Measurements from ENCODE around the gene DOCK9.
A peak's percentile ranks its signal among the peaks of the same experiment; 100 is the strongest.

DOCK9 gene

DNA sequence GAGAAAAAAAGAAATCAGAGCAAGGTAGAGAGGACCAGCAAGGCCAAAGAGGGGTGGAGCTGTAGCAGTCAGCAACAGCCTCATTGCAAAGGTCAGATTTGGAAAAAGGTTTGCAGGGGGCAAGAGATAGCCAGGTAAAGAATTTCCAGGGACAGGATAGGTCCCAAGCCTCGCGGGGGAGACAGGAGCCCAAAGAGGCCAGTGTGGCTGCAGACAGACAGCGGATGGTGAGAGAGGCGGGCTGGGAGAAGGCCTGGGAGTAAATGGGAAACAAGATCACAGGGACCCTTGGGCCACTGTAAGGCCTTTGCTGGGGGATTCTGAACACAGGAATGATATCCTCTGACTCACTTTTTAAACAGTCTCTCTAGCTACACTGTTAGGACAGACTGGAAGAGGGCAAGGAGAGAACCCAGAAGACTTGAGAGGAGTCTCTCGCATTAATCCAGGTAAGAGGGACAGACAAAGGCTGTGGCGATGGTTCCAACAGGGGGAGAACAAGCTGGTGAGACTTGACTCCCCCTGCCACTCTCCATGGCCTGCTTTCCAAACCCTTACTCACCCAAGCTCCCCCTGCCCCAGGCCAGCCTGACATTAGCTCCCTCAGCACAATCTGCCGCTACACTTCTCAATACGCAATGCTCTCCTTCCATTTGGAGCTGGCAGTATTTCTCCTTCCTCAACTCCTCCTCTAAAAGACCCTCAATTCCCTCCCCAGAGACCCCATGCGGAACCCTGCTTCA is 31.8 kb downstream of the DOCK9 start:
- DNase-seq (ENCODE audit: low read depth), result no peak

DNA sequence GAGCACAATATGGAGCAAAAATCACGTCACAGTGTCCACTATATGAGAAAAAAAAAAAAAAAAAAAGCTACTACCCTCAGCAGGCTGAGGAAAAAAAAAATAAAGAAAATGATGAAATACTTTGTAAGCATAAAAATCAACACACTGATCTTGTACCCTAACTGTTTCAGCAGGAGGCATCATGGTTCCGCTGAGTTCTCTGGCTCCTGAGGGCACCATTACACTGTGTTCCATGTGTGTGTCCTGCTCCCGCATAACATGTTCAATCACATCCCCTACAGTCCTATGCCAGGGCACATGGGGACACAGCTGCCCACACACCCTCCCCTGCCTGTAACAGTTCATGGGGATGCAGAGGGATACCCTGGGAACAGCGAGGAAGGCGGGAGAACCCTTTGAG is 33.5 kb downstream of the DOCK9 start:
- DNase-seq (ENCODE audit: low read depth), result no peak

- peak; percentile 24 for DNase-seq (ENCODE audit: low read depth)
Observed at GRCh38 chr13:98942997-98943396, 34.9 kb downstream of the DOCK9 start.

- DNase-seq (ENCODE audit: low read depth), result no peak
Observed at GRCh38 chr13:98942485-98942884, 35.4 kb downstream of the DOCK9 start.

DNA sequence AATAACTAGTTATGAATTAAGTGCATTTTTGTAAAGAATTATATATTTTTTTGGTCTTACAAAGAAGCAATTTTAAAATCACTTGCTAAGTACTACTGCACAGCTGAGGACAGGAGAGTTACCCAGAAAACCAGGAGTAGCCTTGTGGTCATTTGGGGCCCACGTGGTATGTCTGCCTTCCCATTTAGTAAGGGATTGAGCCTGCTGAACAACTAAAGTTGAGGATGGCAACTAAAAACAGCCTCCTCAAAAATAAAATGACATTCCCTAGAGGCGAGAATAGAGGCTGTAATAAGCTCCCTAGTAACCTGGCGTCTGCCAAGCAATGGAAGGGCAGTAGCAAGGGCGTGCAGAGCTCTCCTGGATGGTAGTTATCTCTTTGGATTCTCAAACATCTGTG is 36.3 kb downstream of the DOCK9 start:
- no peak for DNase-seq (ENCODE audit: low read depth)

- no peak for DNase-seq (ENCODE audit: low read depth)
Observed at GRCh38 chr13:98941126-98941525, 36.7 kb downstream of the DOCK9 start.

DNA sequence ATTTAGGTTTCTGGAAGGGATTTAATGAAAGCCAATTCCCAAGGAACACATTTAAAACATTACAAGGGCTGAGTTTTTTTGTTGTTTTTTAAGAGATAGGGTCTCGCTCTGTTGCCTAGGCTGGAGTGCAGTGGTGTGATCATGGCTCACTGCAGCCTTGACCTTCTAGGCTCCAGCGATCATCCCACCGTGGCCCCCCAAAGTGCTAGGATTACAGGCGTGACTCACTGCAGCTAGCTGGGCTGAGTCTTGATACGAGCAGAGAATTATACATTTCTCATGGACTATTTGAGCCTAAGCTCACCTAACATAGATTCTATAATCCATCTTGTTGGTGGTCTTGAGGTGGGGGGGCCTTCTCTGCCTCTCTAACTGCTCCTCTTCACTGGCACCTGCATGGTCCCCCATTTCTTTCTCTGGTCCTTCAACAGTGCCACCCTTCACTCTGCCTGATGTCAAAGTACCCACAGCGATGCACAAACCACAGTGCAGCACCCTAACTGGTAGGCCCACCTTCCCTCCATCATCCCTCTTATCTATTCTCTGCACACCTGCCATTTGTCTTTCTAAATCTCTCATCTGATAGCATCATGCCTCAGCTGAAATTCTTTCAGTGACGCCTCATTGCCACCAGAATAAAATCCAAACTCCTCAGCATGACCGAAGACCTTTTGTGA is 37.4 kb downstream of the DOCK9 start:
- DNase-seq (ENCODE audit: low read depth), result no peak

DNA sequence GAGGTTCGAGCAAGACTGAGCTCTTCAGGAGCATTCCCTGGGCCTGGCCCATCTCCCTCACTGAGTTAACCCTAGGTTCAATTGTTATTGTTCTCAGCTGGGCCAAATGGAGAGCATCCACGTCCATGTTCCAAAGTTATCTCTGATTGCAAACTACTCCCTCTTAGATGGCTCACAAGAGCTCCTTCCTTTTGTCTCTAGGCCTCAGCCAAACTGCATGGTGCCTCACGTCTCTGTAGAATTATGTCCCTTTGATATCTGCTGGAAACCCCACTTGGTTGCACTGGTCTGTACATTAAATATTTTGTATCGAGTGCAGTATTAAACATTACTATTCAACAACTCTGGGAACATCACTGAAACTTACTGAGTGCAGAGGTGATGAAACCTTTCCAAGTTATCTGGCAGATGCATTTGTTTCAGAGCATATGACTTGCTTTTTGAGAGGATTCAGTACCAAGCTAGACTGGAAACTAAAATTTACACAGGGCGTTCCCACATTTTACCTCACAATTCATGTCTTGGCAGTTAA is 38.1 kb downstream of the DOCK9 start:
- no peak for DNase-seq (ENCODE audit: low read depth)

- no peak for DNase-seq (ENCODE audit: low read depth)
Observed at GRCh38 chr13:98938801-98939200, 39.1 kb downstream of the DOCK9 start.

- peak; percentile 77 for DNase-seq (ENCODE audit: low read depth)
Observed at GRCh38 chr13:98937911-98938381, 39.9 kb downstream of the DOCK9 start.

DNA sequence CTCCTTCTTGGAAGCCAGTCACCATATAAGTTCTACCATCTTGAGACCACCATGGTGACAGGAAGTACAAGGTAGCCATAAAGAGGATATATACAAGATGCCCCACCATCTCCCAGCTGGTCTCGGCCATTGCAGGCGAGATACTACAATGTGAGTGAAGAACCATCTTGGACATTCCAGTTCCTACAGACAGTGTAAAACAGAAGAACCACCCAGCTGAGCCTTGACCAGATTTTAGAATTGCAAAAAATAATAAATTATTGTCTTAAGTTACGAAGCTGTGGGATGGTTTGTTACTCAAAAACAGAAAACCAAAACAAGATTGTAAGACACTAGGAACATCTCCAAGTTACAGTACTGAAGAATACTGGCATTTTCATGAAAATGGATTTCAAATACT is 43.6 kb downstream of the DOCK9 start:
- DNase-seq (ENCODE audit: low read depth), result no peak

- no peak for DNase-seq (ENCODE audit: low read depth)
Observed at GRCh38 chr13:98930151-98930591, 47.7 kb downstream of the DOCK9 start.

DNA sequence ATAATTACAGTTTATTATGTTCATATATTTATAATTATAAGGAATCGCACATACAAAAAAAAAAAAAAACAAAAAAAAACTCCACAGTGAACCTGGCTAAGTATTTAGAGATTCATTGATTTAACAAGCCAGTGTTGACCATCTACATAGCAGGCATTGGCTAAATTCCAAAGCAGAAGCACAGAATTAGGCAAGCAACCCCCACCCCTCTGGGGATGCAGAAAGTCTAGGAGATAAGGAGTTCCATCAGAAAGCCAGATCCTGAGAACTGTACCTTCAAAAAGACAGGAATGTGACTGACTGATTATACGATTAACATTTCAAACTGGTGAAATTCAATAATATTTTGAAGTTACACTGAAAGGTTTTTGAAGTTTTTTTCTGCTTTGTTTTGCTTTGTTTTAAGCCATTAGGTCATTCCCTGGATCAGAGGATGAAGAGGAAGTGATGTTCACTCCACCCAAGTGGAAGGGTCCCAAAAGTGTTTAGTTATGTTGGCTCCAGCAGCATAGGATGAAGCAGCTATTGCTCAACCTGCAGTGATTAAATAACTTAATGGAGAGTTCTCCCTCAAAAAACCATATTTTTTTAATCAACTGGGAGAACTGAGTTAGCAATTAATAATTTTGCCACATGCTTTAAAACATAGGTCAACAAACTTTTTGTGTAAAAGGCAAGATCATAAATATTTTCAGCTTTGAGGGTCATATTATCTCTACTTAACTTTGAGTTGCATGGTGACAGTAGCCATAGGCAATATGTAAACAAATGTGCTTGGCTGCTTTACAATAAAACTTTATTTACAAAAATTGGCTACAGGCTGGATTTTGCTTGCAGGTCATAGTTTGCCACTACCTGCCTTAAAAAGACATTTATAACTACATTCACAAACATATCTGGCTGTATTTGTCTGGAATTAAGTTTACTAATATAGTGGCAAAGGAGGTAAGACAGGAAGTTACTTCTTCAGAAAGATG is 49.6 kb downstream of the DOCK9 start:
- DNase-seq (ENCODE audit: low read depth), result peak; percentile 77

DNA sequence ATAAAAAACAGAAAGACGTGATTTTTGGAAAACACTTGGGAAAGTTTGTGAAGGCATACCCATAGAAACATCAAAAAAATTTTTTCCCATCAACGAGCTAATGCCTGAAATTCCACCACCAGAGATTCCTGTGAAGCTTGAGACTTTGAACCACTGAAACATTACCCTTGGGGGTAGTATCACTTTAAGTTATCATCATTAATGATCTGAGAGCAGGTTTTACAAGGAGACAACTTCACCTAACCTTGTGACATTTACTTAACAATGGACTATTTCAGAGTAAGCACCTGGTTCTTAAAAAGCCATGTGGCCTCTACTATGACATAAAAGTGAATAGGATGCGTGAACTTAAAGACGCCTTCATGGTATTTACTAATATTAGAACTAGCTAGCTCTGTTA is 51.9 kb downstream of the DOCK9 start:
- DNase-seq (ENCODE audit: low read depth), result no peak

DNA sequence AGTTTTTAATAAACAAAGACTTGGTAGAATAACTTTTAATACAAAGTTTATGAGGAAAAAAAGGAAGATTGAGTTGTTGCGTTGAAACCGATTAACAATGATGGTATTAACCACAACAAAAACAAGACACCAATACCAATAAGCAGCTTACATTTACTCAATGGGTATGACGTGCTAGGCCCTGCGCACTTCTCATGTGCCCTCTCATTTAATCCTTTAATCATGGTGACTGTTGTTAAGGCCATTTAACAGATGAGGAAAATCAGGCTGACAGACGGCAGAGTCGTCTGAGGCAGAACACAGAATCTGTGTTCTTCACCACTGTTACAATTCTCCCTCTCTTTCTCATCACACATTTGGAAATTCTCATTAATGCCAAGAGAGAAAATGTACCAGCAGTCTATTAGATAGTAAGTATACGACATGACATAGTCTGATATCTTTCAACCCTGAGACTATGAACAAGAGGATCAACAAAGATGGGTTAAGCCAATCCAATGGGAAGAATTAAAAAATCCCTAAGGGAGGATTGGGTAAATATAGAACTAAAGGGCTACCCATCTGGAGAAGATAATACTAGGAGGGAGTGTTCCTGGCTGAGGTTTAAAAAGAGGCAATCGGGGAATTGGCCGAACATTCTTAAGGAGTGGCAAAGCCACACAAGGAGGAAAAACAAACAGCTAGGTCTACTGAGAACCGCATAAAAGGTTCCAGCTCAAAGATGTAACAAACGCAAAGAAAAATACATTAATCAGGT is 54.0 kb downstream of the DOCK9 start:
- no peak for DNase-seq (ENCODE audit: low read depth)

DNA sequence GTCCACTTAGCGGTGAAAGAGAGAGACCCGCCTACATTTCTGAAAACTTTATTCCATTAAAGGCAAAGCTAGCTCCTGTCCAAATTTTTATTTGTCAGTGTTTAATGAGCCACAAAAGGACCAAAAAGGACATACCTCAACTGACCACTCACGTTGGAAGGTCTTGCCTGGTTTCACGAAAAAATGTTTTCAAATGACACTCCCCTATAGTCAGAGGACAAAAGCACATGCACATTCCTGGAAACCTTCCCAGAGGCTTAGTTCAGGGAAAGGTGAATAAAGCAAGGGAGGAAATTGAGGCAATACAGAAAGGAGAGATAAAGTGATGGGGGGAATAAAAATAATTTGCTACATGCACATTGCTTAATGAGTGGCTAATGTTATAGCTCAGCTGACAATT is 55.6 kb downstream of the DOCK9 start:
- peak; percentile 25 for DNase-seq (ENCODE audit: low read depth)

DNA sequence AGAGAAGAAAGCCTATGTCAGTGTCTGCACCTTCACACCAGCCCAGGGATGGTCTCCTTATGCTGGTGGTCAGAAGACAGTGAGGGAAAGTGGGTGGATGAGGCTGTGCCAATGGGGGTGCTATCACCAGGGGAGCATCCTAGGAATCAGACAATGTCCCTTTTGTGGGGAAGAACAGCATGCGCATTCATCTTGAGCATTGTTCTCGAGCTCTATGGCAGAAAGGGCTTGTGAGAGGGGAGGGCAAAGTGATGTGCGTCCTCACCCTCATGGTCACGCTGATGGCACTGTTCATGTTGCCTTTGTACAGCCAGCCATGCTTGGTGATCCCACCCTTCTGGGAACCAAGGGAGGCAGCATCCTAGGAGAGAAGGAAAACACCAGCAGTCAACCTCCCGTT is 56.1 kb downstream of the DOCK9 start:
- no peak for DNase-seq (ENCODE audit: low read depth)

DNA sequence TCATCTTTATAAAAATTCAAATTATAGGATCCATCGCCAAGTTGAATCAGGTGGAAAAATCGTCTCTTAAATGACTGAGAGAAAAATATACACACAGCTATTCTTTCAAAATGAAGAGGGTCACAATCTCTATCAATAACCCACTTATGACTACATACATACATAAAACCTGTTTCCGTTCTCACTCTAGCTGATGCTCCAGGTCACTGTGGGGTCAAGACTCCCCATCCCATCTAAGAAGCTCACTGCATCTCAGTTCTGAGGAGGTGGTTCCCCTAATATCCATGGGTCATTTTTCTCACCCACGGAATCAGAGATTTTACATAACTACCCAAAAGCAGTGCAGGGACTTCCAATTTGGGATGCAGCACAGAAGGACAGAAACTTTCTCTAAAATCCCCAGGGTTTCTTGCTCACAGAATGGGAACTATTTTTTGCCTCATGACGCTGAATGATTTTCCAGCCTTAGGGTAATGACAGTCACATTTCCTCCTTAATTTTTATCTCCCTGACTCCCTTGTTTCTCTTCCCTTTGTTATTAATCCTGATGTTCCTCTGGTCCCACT is 56.8 kb downstream of the DOCK9 start:
- no peak for DNase-seq (ENCODE audit: low read depth)

GRCh38 chr13:98919566-98919965 is 58.3 kb downstream of the DOCK9 start:
- no peak for DNase-seq (ENCODE audit: low read depth)

GRCh38 chr13:98918771-98919170 is 59.1 kb downstream of the DOCK9 start:
- DNase-seq (ENCODE audit: low read depth), result no peak

- DNase-seq (ENCODE audit: low read depth), result no peak
Observed at GRCh38 chr13:98917116-98917515, 60.7 kb downstream of the DOCK9 start.

Measured in iris pigment epithelial cell (primary cell).